HG02885 (cell line): ENCODE results near the gene BNIP5.
A peak's percentile ranks its signal among the peaks of the same experiment; 100 is the strongest.

ENCODE experiments used
- ATAC-seq: cut with Tn5 transposase; IDR thresholded peaks from one replicate; pipeline ENCODE4 v1.9.1; 2021; ENCODE audit warnings: mild to moderate bottlenecking; ENCODE audit not compliant: unreplicated experiment, poor library complexity

Gene BNIP5

GRCh38 chr6:36302227-36302976 lies 34.3 kb downstream of the BNIP5 start:
- peak; percentile 68 for ATAC-seq

- no peak for ATAC-seq
Observed at GRCh38 chr6:36301781-36302180, 34.9 kb downstream of the BNIP5 start.

- no peak for ATAC-seq
Observed at GRCh38 chr6:36301085-36301658, 35.5 kb downstream of the BNIP5 start.

GRCh38 chr6:36298027-36298426 lies 38.7 kb downstream of the BNIP5 start:
- no peak for ATAC-seq

GRCh38 chr6:36297511-36297910 lies 39.2 kb downstream of the BNIP5 start:
- ATAC-seq = no peak

- ATAC-seq = no peak
Observed at GRCh38 chr6:36297051-36297450, 39.6 kb downstream of the BNIP5 start.

GRCh38 chr6:36296240-36296639 lies 40.4 kb downstream of the BNIP5 start:
- no peak for ATAC-seq

GRCh38 chr6:36292170-36292569 lies 44.5 kb downstream of the BNIP5 start:
- ATAC-seq = no peak

GRCh38 chr6:36290668-36291620 lies 45.7 kb downstream of the BNIP5 start:
- no peak for ATAC-seq

- ATAC-seq = no peak
Observed at GRCh38 chr6:36289281-36289878, 47.3 kb downstream of the BNIP5 start.

- ATAC-seq = no peak
Observed at GRCh38 chr6:36286858-36287257, 49.8 kb downstream of the BNIP5 start.

- ATAC-seq = no peak
Observed at GRCh38 chr6:36285797-36286196, 50.9 kb downstream of the BNIP5 start.

- no peak for ATAC-seq
Observed at GRCh38 chr6:36285187-36285671, 51.5 kb downstream of the BNIP5 start.

- no peak for ATAC-seq
Observed at GRCh38 chr6:36284359-36284758, 52.3 kb downstream of the BNIP5 start.

- no peak for ATAC-seq
Observed at GRCh38 chr6:36283608-36284007, 53.1 kb downstream of the BNIP5 start.

GRCh38 chr6:36280983-36281382 lies 55.7 kb downstream of the BNIP5 start:
- no peak for ATAC-seq

- no peak for ATAC-seq
Observed at GRCh38 chr6:36280467-36280866, 56.2 kb downstream of the BNIP5 start.

GRCh38 chr6:36277946-36278470 lies 58.7 kb downstream of the BNIP5 start:
- no peak for ATAC-seq

GRCh38 chr6:36276581-36277536 lies 59.8 kb downstream of the BNIP5 start:
- ATAC-seq = no peak
